A673 (cell line): ENCODE measurements around the gene ADAMTS3. TPM values are rescaled to one million over a fixed set of nuclear protein-coding genes. Genes with fewer than 3 reads are reported as not detected.

Experiments
- BruUV-seq: library from RNA; stranded (reverse); fragments of 400-500 nt; replicated peaks from 2 replicates; lab custom pipeline; 2021; lab: Mats Ljungman, UMichigan
- CTCF ChIA-PET: fragments of 300-600 bp; sonication (Branson Sonifier 250); formaldehyde crosslinking; loops from one replicate; lab custom pipeline; 2022; ENCODE audit warnings: antibody characterized with exemption; lab: Charles Lee
- POLR2A ChIA-PET: fragments of 300-600 bp; sonication (Branson Sonifier 250); formaldehyde crosslinking; loops from one replicate; lab custom pipeline; 2022; ENCODE audit warnings: antibody characterized with exemption; ENCODE audit not compliant: low non-redundant PET; lab: Charles Lee
- DNase-seq: peaks from one replicate; pipeline ENCODE4 v3.0.0-alpha.2; 2015; ENCODE audit warnings: low spot score
- H3K27ac ChIP-seq: fragments of 200-600 bp; sonication (generic); 2 replicates; pipeline ENCODE4 v1.5.1; 2016; ENCODE audit warnings: mixed run types, low read depth, mild to moderate bottlenecking, mixed read lengths, antibody characterized with exemption, low read length; ENCODE audit not compliant: poor library complexity, severe bottlenecking
- H3K27me3 ChIP-seq: fragments of 200-600 bp; sonication (generic); replicated peaks from 2 replicates; pipeline ENCODE4 v1.6.1; 2017; ENCODE audit warnings: mixed run types, low read depth, mild to moderate bottlenecking, mixed read lengths, antibody characterized with exemption, low read length; ENCODE audit not compliant: insufficient read depth, poor library complexity
- H3K36me3 ChIP-seq: fragments of 200-600 bp; sonication (generic); 2 replicates; pipeline ENCODE4 v1.6.1; 2016; ENCODE audit warnings: mixed run types, mild to moderate bottlenecking, mixed read lengths, antibody characterized with exemption, low read length; ENCODE audit not compliant: insufficient read depth, poor library complexity, severe bottlenecking
- H3K4me1 ChIP-seq: fragments of 200-600 bp; sonication (generic); 2 replicates; pipeline ENCODE4 v1.6.1; 2017; ENCODE audit warnings: mixed run types, mild to moderate bottlenecking, mixed read lengths, antibody characterized with exemption, low read length; ENCODE audit not compliant: insufficient read depth, poor library complexity, severe bottlenecking
- H3K4me3 ChIP-seq: fragments of 200-600 bp; sonication (generic); 2 replicates; pipeline ENCODE4 v1.5.1; 2016; ENCODE audit warnings: low read depth, mixed run types, mild to moderate bottlenecking, mixed read lengths, low read length; ENCODE audit not compliant: poor library complexity, severe bottlenecking
- H3K9me3 ChIP-seq: fragments of 200-600 bp; sonication (generic); 2 replicates; pipeline ENCODE4 v1.6.1; 2016; ENCODE audit warnings: mixed run types, low read depth, mild to moderate bottlenecking, mixed read lengths, antibody characterized with exemption, low read length; ENCODE audit not compliant: poor library complexity, severe bottlenecking
- EZH2 ChIP-seq: fragments of 200-600 bp; sonication (generic); IDR thresholded peaks from 2 replicates; pipeline ENCODE4 v1.6.1; 2017; ENCODE audit warnings: borderline replicate concordance, low read depth, mild to moderate bottlenecking, mixed read lengths, antibody characterized with exemption, low read length; ENCODE audit not compliant: poor library complexity, severe bottlenecking
- intact Hi-C: fragments of 100-400 bp; cut with micrococcal nuclease; formaldehyde crosslinking; loops from one replicate; pipeline ENCODE4 v1.10.0; 2022; ENCODE audit not compliant: unreplicated experiment
- total RNA-seq: library from RNA; stranded (reverse); gene quantifications from 2 replicates; pipeline ENCODE4 v1.2.3, GENCODE V29; 2021
- TF ChIP-seq, protein P1 (sequence below): fragments of 300-800, 200-600 bp; sonication (generic); conservative IDR thresholded peaks from 2 replicates; pipeline ENCODE4 v1.5.1; 2017; ENCODE audit warnings: low read depth, mild to moderate bottlenecking, antibody characterized with exemption, low read length, moderate library complexity, mixed read lengths

Gene ADAMTS3
- total RNA-seq, 1 experiment from 2014 or later, result 0.17 TPM

DNA sequence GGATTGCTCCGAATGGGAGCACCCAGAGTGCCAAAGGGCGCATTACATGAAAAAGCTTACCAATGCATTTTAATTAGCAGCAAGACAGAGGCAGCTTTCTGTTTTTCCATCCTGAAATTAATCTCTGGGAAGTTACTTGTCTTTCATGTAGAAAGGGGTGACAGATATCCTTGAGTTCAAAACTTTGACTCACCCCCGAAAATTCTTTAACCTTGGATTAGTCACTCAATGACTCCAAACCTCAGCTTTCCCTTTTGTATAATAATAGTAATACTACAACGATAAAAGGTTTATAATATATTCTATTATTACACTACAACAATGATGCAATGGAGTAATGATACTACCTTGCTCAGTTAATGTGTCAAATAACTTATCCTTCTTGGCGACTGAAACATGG lies 126.3 kb downstream of the ADAMTS3 start:
- TF ChIP-seq, protein P1, sequence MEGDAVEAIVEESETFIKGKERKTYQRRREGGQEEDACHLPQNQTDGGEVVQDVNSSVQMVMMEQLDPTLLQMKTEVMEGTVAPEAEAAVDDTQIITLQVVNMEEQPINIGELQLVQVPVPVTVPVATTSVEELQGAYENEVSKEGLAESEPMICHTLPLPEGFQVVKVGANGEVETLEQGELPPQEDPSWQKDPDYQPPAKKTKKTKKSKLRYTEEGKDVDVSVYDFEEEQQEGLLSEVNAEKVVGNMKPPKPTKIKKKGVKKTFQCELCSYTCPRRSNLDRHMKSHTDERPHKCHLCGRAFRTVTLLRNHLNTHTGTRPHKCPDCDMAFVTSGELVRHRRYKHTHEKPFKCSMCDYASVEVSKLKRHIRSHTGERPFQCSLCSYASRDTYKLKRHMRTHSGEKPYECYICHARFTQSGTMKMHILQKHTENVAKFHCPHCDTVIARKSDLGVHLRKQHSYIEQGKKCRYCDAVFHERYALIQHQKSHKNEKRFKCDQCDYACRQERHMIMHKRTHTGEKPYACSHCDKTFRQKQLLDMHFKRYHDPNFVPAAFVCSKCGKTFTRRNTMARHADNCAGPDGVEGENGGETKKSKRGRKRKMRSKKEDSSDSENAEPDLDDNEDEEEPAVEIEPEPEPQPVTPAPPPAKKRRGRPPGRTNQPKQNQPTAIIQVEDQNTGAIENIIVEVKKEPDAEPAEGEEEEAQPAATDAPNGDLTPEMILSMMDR, result no peak
- no peak for TF ChIP-seq EZH2
- intact Hi-C loops, result no loop called here
- POLR2A ChIA-PET, result no interaction called here
- H3K9me3 ChIP-seq, result no peaks in the 10 kb centered on the region
- CTCF ChIA-PET, result no interaction called here
- no peaks in the 10 kb centered on the region for H3K4me1 ChIP-seq
- no peaks in the 10 kb centered on the region for H3K36me3 ChIP-seq
- no peaks in the 10 kb centered on the region for H3K27me3 ChIP-seq
- DNase-seq, result no peak
- no TSS peak for BruUV-seq
- no peak overlapping the region for H3K27ac ChIP-seq
- no peak overlapping the region for H3K4me3 ChIP-seq

DNA sequence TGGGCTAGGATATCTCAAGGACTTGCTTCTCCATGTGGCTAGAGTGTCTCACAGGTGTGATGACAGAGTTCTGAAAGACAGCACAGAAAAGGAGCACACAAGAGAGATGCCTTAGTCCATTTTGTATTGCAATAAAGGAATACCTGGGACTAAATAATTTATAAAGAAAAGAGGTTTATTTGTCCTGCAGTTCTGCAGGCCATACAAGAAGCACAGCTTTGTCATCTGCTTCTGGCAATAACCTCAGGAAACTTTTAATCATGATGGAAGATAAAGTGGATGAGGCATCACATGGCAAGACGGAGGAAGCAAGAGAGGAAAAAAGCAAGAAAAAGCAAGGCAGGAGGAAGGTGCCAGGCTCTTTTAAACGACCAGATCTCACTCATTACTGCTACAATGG lies 126.9 kb downstream of the ADAMTS3 start:
- H3K9me3 ChIP-seq, result no peaks in the 10 kb centered on the region
- H3K4me1 ChIP-seq, result no peaks in the 10 kb centered on the region
- ChIA-PET POLR2A (no interaction called here), CTCF (no interaction called here)
- intact Hi-C loops, result no loop called here
- no TSS peak for BruUV-seq
- no peak overlapping the region for H3K4me3 ChIP-seq
- TF ChIP-seq EZH2, result no peak
- TF ChIP-seq, protein P1, result no peak
- no peak overlapping the region for H3K27ac ChIP-seq
- no peaks in the 10 kb centered on the region for H3K36me3 ChIP-seq
- no peaks in the 10 kb centered on the region for H3K27me3 ChIP-seq
- DNase-seq, result no peak

DNA sequence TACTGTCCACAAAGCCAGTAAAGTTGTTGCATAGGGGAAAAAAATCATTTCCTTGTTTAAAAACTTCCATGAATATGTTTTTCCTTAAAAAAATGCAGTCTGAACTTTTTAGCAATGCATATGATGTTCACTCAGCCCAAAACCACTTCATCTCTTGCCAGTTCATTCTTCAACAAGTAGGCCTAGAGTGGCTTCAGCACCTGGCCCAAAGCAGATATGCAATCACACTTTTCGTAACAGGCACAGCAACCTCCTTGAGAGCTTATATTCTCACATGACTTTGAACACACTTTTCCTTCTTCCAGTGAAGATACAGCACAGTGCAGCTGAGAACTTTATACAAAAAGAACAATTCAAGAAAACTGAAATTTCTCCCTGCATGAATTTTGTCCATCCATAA lies 128.6 kb downstream of the ADAMTS3 start:
- Histone ChIP-seq H3K27ac (no peak overlapping the region), H3K36me3 (no peaks in the 10 kb centered on the region), H3K4me1 (no peaks in the 10 kb centered on the region), H3K27me3 (no peaks in the 10 kb centered on the region), H3K4me3 (no peak overlapping the region), H3K9me3 (no peaks in the 10 kb centered on the region)
- intact Hi-C loops, result no loop called here
- CTCF ChIA-PET, result no interaction called here
- BruUV-seq, result no TSS peak
- no peak for DNase-seq
- POLR2A ChIA-PET, result no interaction called here
- TF ChIP-seq, protein P1, result no peak
- no peak for TF ChIP-seq EZH2
